ENCODE results near the gene MAP1S.
A peak's percentile ranks its signal among the peaks of the same experiment; 100 is the strongest.
"Not testable (repeated sequence)": the region's sequence is repeated elsewhere in the genome, so short reads cannot be mapped to it uniquely, and the experiment has no call there.

The MAP1S gene

DNA sequence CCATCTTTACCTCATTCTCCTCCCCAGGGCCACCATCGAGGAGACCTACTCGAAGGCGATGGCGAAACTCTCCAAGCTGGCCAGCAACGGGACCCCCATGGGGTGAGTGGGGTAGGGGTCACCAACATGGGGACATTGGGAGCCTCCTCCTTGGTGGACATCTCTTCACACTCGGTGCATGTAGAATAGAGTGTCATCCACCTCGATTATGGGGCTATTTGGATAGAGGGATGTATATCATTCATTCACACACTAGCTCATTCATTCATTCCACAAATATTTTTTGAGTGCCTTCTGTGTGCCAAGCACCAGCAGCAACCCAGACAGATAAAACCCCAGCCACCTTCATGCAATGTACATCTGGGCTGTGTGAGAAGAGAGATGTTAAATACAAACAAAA lies 45.1 kb downstream of the MAP1S start:
- DNase-seq, result no peak

DNA sequence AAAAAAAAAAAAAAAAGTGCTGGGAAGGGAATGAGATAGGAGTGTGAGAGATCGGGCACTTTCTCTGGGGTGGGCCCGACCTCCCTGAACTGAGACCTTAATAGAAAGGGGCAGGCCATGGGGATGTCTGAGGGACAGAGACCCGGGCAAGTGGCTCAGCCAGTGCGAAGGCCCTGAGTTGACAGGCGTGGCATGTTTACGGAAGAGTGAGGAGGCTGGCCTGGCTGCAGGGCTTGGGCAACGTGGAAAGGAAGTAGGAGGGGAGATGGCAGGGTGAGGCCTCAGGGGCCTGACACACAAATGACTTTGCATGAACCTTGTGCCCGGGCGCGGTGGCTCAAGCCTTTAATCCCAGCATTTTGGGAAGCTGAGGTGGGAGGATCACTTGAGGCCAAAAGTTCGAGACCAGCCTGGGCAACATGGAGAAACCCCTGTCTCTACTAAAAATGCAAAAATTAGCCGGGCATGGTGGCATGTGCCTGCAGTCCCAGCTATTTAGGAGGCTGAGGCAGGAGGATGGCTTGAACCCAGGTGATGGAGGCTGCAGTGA lies 45.9 kb downstream of the MAP1S start:
- DNase-seq, result no peak

DNA sequence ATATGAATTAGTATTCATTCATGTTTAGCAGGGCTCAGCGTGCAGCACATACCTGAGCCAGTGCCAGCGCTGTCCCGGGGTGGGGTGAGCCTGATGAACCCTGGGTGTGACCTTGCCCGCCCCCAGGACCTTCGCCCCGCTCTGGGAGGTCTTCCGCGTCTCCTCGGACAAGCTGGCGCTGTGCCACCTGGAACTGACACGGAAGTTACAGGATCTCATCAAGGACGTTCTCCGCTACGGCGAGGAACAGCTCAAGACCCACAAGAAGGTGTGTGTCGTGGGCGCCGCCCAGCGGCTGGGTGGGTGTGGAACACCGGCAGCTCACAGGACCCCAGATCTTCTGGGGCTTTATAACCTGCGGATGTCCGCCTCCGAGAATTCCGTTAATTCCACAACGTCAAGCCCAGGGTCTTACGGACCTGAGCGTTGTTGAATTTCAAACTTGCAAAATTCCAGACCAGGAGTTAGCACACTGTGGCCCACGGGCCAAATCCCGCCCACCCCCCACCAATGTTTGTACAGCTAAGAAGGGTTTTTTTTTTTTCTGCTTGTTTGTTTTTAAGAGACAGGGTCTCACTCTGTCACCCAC lies 47.4 kb downstream of the MAP1S start:
- peak; percentile 74 for DNase-seq

- DNase-seq, result no peak
Measured at GRCh38 chr19:17767559-17767958, 48.3 kb downstream of the MAP1S start.

DNA sequence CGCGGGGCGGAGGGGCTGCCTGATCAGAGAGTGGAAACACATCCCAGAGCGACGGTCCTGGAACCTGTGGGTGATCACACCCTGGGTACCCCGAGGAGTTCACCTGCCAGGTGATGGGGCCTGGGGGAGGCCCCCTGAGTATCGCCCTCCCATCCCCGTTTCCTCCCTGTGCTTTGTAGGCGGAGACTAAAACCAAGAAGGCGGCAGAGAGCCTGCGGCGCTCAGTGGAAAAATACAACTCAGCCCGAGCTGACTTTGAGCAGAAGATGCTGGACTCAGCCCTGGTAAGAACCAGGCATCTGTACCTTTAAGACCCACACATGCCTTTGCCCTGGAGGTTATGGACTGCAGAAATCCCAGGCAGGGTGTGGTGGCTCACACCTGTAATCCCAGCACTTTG lies 51.3 kb downstream of the MAP1S start:
- no peak for DNase-seq

GRCh38 chr19:17772172-17772571 lies 52.9 kb downstream of the MAP1S start:
- DNase-seq, result peak; percentile 20

DNA sequence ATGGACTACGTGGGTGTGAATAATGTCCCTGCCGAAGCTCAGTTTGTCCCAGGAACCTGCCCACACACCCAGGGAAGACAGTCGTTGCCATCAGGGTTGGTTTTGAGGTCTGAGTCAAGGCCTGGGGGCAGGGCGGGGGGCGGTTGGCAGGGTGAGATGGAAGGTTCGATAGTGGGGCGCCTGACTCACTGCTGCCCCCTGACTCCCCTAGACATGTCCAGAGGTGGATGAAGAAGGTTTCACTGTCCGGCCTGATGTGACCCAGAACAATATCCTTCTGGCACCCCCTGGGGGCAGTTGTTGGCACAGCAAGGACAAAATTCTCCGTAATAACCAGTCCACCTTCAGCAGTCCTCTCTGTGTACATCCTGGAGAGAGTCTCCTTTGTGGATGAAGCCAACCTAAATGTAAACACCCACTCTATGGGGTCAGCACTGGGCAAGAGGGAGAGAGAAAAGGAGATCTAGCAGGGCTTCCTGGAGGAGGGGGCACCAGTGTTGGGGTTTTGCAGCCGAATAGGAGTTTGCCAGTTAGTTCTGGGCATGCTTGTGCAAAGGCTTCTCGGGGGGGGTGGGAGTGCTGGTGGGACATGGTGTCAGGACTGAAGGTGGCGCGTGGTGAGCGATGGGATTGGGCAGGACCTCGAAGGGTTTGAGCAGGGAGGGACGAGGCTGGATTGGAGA lies 56.1 kb downstream of the MAP1S start:
- DNase-seq, result no peak

- no peak for DNase-seq
Measured at GRCh38 chr19:17775991-17776803, 56.9 kb downstream of the MAP1S start.

GRCh38 chr19:17777840-17778239 lies 58.6 kb downstream of the MAP1S start:
- not testable (repeated sequence) for DNase-seq

- peak; percentile 15 for DNase-seq
Measured at GRCh38 chr19:17778251-17778967, 59.1 kb downstream of the MAP1S start.

DNA sequence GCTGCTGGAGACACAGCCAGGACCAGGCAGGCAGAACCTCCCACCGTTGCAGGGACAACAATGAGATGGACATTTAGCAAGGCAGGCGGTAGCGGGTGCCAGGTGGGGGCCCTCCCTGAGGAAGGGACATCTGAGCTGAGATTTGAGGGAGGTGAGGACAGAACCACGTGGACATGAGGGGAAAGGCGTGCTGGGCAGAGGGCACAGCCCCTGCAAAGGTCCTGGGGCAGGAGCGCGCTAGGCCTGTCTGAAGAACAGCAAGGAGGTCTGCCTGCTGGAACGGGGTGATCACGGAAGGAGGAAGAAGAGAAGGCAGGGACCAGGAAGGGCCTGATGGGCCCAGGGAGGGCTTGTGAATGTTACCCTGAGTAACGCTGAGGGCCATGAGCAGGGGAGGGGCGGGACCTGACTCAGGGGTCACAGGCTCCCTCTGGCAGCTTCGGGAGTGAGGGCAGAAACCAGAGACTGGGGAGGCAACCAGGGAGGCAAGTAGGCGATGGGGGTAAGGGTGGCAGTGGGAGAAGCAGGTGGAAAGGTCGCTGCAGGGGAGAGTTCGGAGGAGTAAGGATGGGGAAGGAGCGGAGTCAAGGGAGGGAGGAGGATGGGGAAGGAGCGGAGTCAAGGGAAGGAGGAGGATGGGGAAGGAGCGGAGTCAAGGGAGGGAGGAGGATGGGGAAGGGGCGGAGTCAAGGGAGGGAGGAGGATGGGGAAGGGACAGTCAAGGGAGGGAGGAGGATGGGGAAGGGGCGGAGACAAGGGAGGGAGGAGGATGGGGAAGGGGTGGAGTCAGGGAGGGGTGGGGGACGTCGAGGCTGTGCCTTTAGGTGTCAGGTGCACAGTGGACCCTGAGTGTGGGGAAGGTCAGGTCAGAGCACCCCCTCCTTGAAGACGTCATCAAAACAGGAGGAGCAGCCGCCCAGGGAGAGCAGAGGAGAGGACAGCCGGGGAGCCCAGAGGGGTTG lies 60.0 kb downstream of the MAP1S start:
- DNase-seq, result peak; percentile 33

DNA sequence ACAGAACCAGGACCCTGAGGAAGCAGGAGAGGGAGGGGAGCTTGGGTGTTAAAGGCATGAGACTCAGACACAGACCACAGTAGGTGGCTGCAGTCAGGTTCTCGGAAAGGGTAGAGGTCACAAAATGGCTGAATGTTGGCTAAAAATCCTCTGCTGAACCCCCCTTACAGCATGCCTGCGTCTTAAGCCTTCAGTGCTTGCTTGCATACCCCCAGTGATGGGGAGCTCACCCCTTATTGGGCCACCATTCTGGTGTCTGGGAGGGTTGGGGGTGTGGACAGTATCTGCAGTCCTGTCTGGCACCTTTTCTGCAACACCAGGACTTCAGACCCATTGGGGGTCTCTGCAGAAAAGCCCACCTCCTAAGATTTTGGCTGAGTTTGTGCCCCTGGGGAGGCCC lies 61.5 kb downstream of the MAP1S start:
- DNase-seq, result no peak

GRCh38 chr19:17783721-17784120 lies 64.4 kb downstream of the MAP1S start:
- not testable (repeated sequence) for DNase-seq

Measured in fibroblast of skin of abdomen (primary cell).